Suprapubic skin (tissue), 4 donors: ENCODE results near the gene RPL36. TPM values are rescaled to one million over a fixed set of nuclear protein-coding genes. Genes with fewer than 3 reads are reported as not detected.
"Not testable (repeated sequence)": the region's sequence is repeated elsewhere in the genome, so short reads cannot be mapped to it uniquely, and the experiment has no call there.

ENCODE experiments used
- DNase-seq, 2 donors: peaks; one replicate each; pipeline ENCODE4 v3.0.0-alpha.2; 2019; ENCODE audit warnings: low spot score in 2 of 2
- H3K27ac ChIP-seq: fragments of 200-600 bp; sonication (generic); one replicate; pipeline ENCODE4 v1.5.1; 2019
- H3K27me3 ChIP-seq: fragments of 200-600 bp; sonication (generic); one replicate; pipeline ENCODE4 v1.5.1; 2019
- H3K36me3 ChIP-seq: fragments of 200-600 bp; sonication (generic); one replicate; pipeline ENCODE4 v1.5.1; 2019
- H3K4me1 ChIP-seq: fragments of 200-600 bp; sonication (generic); one replicate; pipeline ENCODE4 v1.5.1; 2019
- H3K4me3 ChIP-seq: fragments of 200-600 bp; sonication (generic); one replicate; pipeline ENCODE4 v1.5.1; 2019; ENCODE audit warnings: mild to moderate bottlenecking
- H3K9me3 ChIP-seq: fragments of 200-600 bp; sonication (generic); one replicate; pipeline ENCODE4 v1.5.1; 2019
- EP300 ChIP-seq: sonication (generic); formaldehyde crosslinking; IDR thresholded peaks from one replicate; pipeline ENCODE4 v1.6.1; 2017; ENCODE audit warnings: antibody characterized with exemption
- POLR2A ChIP-seq, 2 donors: fragments of 450-650 bp; IDR thresholded peaks; one replicate each; pipeline ENCODE4 v1.6.1; 2017; ENCODE audit warnings: antibody characterized with exemption in 2 of 2, mild to moderate bottlenecking in 2 of 2, moderate library complexity in 2 of 2
- POLR2AphosphoS5 ChIP-seq, 3 donors: sonication (generic); formaldehyde crosslinking; IDR thresholded peaks; one replicate each; pipeline ENCODE4 v1.6.1; 2017; ENCODE audit warnings: antibody characterized with exemption in 3 of 3
- WGBS: methylation state at CpG from one replicate; pipeline ENCODE4 v1.1.5; 2018; 5-methylcytosine and 5-hydroxymethylcytosine counted together
- total RNA-seq, 4 donors: library from RNA; depleted of rRNA; stranded (reverse); fragments of >200 nt; gene quantifications; one replicate each; pipeline ENCODE4 v1.1.0, GENCODE V29; 2016
- TF ChIP-seq, protein P1 (sequence below), 2 donors: fragments of 200-600 bp in 1 of 2; fragments of 450-650 bp in 1 of 2; sonication (generic) in 1 of 2; IDR thresholded peaks; one replicate each; pipeline ENCODE4 v1.5.1; 2016 to 2019; ENCODE audit warnings: antibody characterized with exemption in 2 of 2, mild to moderate bottlenecking in 1 of 2, moderate library complexity in 1 of 2

RPL36 gene
- total RNA-seq, 4 donors from 2014 or later: 420 to 822 (median 688) TPM

GRCh38 chr19:5697890-5698634 is 8.0 kb downstream of the RPL36 start:
- no peaks in the 10 kb centered on the region for H3K4me1 ChIP-seq
- peaks cover 82% of the 10 kb centered on the region for H3K36me3 ChIP-seq
- H3K9me3 ChIP-seq: no peaks in the 10 kb centered on the region
- TF ChIP-seq POLR2A (IDR thresholded peaks at IDR 0.05) (no peak), EP300 (no peak), POLR2AphosphoS5 (IDR thresholded peaks at IDR 0.05) (no peak)
- TF ChIP-seq, protein P1, sequence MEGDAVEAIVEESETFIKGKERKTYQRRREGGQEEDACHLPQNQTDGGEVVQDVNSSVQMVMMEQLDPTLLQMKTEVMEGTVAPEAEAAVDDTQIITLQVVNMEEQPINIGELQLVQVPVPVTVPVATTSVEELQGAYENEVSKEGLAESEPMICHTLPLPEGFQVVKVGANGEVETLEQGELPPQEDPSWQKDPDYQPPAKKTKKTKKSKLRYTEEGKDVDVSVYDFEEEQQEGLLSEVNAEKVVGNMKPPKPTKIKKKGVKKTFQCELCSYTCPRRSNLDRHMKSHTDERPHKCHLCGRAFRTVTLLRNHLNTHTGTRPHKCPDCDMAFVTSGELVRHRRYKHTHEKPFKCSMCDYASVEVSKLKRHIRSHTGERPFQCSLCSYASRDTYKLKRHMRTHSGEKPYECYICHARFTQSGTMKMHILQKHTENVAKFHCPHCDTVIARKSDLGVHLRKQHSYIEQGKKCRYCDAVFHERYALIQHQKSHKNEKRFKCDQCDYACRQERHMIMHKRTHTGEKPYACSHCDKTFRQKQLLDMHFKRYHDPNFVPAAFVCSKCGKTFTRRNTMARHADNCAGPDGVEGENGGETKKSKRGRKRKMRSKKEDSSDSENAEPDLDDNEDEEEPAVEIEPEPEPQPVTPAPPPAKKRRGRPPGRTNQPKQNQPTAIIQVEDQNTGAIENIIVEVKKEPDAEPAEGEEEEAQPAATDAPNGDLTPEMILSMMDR (IDR thresholded peaks at IDR 0.05): no peak
- no peaks in the 10 kb centered on the region for H3K27me3 ChIP-seq
- 82% methylated on average over 17 of the region's 30 CpGs for WGBS
- no peak overlapping the region for H3K4me3 ChIP-seq
- peak in 1 of 2 donors; percentile 63 for DNase-seq
- no peak overlapping the region for H3K27ac ChIP-seq

DNA sequence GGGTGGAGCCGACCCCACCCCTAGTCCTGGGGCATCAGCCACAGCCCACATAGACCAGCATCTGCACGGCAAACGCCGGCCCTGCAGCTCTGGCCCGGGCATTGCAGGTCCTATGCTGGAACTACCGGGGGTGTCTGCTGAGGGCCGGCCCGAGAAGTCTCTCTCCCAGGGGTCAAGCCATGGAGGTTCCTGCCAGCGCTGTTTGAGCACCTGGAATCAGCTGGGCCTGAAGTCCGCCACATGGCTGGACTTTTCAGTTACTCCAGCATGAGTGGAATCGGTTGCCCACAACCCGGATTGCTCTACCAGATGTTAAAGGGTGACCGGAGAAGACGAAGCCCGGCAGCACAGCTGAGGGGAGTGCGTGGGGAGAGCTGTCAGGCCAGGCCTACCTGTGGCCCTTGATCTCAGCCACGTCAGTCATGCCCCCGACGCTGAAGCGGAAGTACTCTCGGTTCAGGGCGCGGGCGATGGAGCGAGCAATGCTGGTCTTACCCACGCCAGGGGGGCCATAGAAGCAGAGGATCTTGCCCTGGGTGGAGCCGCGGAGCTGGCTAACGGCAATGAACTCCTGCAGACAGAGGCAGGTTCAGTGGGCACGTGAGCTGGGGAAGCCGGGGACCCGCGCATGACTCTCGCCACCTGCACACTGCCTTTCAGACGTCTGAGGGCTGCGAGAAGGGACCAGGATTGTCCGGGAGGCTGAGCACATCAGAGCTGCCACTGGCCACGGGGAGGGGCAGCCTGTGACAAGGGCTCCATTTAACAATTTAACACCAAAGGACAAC is 8.7 kb downstream of the RPL36 start:
- 95% methylated on average over 22 of the region's 38 CpGs for WGBS
- H3K27me3 ChIP-seq: no peaks in the 10 kb centered on the region
- no peak overlapping the region for H3K4me3 ChIP-seq

GRCh38 chr19:5700455-5701092 is 10.5 kb downstream of the RPL36 start:
- Histone ChIP-seq H3K27me3 (no peaks in the 10 kb centered on the region), H3K4me3 (no peak overlapping the region), H3K27ac (no peak overlapping the region), H3K4me1 (no peaks in the 10 kb centered on the region), H3K36me3 (peaks cover 82% of the 10 kb centered on the region), H3K9me3 (no peaks in the 10 kb centered on the region)
- 95% methylated on average over 10 of the region's 22 CpGs for WGBS
- peak in 1 of 2 donors; percentile 62 for DNase-seq
- TF ChIP-seq POLR2A (IDR thresholded peaks at IDR 0.05): no peak
- TF ChIP-seq, protein P1 (IDR thresholded peaks at IDR 0.05): no peak
- no peak for TF ChIP-seq EP300
- no peak for TF ChIP-seq POLR2AphosphoS5 (IDR thresholded peaks at IDR 0.05)

More for the DNA sequence above, 8.7 kb downstream of the RPL36 start:
- H3K27ac ChIP-seq: no peak overlapping the region
- no peak for TF ChIP-seq POLR2A (IDR thresholded peaks at IDR 0.05)
- TF ChIP-seq, protein P1 (IDR thresholded peaks at IDR 0.05): no peak
- no peak for TF ChIP-seq POLR2AphosphoS5 (IDR thresholded peaks at IDR 0.05)
- TF ChIP-seq EP300: no peak
- H3K36me3 ChIP-seq: peaks cover 82% of the 10 kb centered on the region
- no peaks in the 10 kb centered on the region for H3K4me1 ChIP-seq
- no peaks in the 10 kb centered on the region for H3K9me3 ChIP-seq
- no peak for DNase-seq

DNA sequence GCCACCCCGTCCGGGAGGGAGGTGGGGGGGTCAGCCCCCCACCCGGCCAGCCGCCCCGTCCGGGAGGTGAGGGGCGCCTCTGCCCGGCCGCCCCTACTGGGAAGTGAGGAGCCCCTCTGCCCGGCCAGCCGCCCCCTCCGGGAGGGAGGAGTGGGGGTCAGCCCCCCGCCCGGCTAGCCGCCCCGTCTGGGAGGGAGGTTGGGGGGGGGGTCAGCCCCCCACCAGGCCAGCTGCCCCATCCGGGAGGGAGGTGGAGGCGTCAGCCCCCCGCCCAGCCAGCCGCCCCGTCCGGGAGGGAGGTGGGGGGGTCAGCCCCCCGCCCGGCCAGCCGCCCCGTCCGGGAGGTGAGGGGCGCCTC is 11.9 kb downstream of the RPL36 start:
- WGBS: no CpG with 5 or more reads among the region's 28 CpGs
- DNase-seq, H3K9me3 ChIP-seq, H3K27ac ChIP-seq, H3K4me1 ChIP-seq, H3K27me3 ChIP-seq, H3K4me3 ChIP-seq: not testable (repeated sequence)
- peaks cover 82% of the 10 kb centered on the region for H3K36me3 ChIP-seq

DNA sequence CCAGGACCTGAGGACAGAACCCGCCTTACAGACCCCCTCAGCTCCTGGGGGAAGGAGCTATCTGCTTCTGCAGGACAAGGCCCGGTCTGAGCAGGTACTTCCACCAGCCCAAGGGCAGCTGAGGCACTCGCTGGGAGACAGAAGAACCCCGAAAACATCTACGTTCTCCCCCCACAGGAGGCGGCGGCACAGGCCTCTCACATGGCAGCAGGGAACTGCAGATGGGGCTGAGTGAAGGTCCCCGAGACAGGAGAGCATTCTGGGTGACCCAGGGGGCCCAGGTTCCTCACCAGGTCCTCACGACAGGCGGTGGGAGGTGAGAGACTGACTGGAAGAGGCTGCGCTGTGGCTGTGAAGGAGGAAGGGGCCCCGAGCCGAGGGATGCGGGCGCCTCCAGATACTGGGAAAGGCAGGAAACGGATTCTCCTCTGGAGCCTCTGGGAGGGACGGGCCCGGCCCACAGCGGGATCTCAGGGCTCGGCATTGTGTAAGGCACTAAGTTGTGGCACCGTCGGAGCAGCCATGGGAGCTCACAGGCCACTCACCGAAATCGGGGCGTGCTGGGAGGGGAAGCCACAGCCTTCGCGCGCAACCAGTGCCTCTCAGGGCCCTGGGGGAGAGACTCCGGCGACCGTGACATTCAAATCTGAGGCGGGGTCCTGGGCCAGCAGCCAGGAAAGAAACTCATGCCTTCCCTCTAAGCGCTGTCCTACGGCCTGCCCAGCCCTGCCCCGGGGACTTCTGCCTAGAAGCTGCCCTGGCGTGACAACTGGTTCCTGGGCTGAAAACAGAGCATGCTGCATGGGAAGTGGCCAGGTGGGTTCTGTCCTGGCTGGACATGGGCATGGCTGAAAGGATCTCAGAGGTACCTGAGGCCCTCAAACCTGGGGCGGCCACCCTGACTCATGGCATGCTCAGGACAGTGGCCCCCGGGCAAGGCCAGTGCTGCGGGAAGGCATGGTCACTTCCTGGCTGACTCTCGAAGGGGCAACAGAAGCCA is 14.0 kb downstream of the RPL36 start:
- no peaks in the 10 kb centered on the region for H3K9me3 ChIP-seq
- peaks cover 84% of the 10 kb centered on the region for H3K36me3 ChIP-seq
- WGBS: 95% methylated on average over 15 of the region's 40 CpGs
- TF ChIP-seq POLR2A (IDR thresholded peaks at IDR 0.05) (no peak), EP300 (no peak), POLR2AphosphoS5 (IDR thresholded peaks at IDR 0.05) (no peak)
- TF ChIP-seq, protein P1 (IDR thresholded peaks at IDR 0.05): no peak
- no peaks in the 10 kb centered on the region for H3K27me3 ChIP-seq
- no peaks in the 10 kb centered on the region for H3K4me1 ChIP-seq
- no peak for DNase-seq
- no peak overlapping the region for H3K27ac ChIP-seq
- no peak overlapping the region for H3K4me3 ChIP-seq
